GM23338 (cell line): Measurements from ENCODE around the gene LBX1. TPM values are rescaled to one million over a fixed set of nuclear protein-coding genes. Genes with fewer than 3 reads are reported as not detected.

ENCODE experiments used
- ATAC-seq: fragments of 200-7000 bp; cut with Tn5 transposase; 3 replicates; pipeline ENCODE4 v1.9.1; 2020
- DNase-seq: peaks from one replicate; pipeline ENCODE4 v3.0.0-alpha.2; 2015; ENCODE audit warnings: low spot score
- H2AFZ ChIP-seq: fragments of 200-600 bp; sonication (generic); 2 replicates; pipeline ENCODE4 v1.8.0; 2016; ENCODE audit warnings: antibody characterized with exemption, mild to moderate bottlenecking, moderate library complexity
- H3F3A ChIP-seq: fragments of 200-600 bp; sonication (generic); replicated peaks from 2 replicates; pipeline ENCODE4 v1.8.0; 2017; ENCODE audit warnings: antibody characterized with exemption, mixed run types, low read depth
- H3K27ac ChIP-seq: fragments of 200-600 bp; sonication (generic); 2 replicates; pipeline ENCODE4 v1.6.1; 2016; ENCODE audit warnings: low read depth
- H3K27me3 ChIP-seq: fragments of 200-600 bp; sonication (generic); 2 replicates; pipeline ENCODE4 v1.8.0; 2016; ENCODE audit warnings: mild to moderate bottlenecking, mixed run types, moderate library complexity; ENCODE audit not compliant: insufficient read depth
- H3K36me3 ChIP-seq: fragments of 200-600 bp; sonication (generic); 2 replicates; pipeline ENCODE4 v1.8.0; 2016; ENCODE audit warnings: mild to moderate bottlenecking; ENCODE audit not compliant: insufficient read depth
- H3K4me1 ChIP-seq: fragments of 200-600 bp; sonication (generic); 2 replicates; pipeline ENCODE4 v1.8.0; 2016; ENCODE audit warnings: mild to moderate bottlenecking, moderate library complexity; ENCODE audit not compliant: insufficient read depth
- H3K4me2 ChIP-seq: fragments of 200-600 bp; sonication (generic); 2 replicates; pipeline ENCODE4 v1.7.1; 2017; ENCODE audit warnings: mixed run types
- H3K4me3 ChIP-seq: fragments of 200-600 bp; sonication (generic); 2 replicates; pipeline ENCODE4 v1.6.1; 2016; ENCODE audit warnings: mixed run types
- H3K79me2 ChIP-seq: fragments of 200-600 bp; sonication (generic); replicated peaks from 2 replicates; pipeline ENCODE4 v1.8.0; 2017; ENCODE audit warnings: mild to moderate bottlenecking; ENCODE audit not compliant: insufficient read depth
- H3K9me2 ChIP-seq: fragments of 200-600 bp; sonication (generic); 2 replicates; pipeline ENCODE4 v1.8.0; 2017; ENCODE audit not compliant: insufficient read depth
- H4K20me1 ChIP-seq: fragments of 200-600 bp; sonication (generic); replicated peaks from 2 replicates; pipeline ENCODE4 v1.8.0; 2017; ENCODE audit warnings: mild to moderate bottlenecking; ENCODE audit not compliant: insufficient read depth
- H3K27ac Mint-ChIP-seq: 2 replicates; pipeline ENCODE4 v1.8.0; 2020; ENCODE audit warnings: inconsistent platforms, mild to moderate bottlenecking, moderate library complexity, mixed read lengths
- H3K27me3 Mint-ChIP-seq: 3 replicates; pipeline ENCODE4 v1.8.0; 2022; ENCODE audit warnings: low read depth, mild to moderate bottlenecking, moderate library complexity, mixed read lengths, inconsistent platforms; ENCODE audit not compliant: insufficient read depth, poor library complexity
- H3K36me3 Mint-ChIP-seq: 3 replicates; pipeline ENCODE4 v1.8.0; 2021; ENCODE audit warnings: low read depth, mild to moderate bottlenecking, inconsistent platforms, moderate library complexity, mixed read lengths
- H3K4me1 Mint-ChIP-seq: 3 replicates; pipeline ENCODE4 v1.8.0; 2020; ENCODE audit warnings: mild to moderate bottlenecking, inconsistent platforms, mixed read lengths
- H3K4me3 Mint-ChIP-seq: 3 replicates; pipeline ENCODE4 v1.8.0; 2021; ENCODE audit warnings: moderate library complexity, mild to moderate bottlenecking, inconsistent platforms, mixed read lengths
- H3K9me3 Mint-ChIP-seq: 3 replicates; pipeline ENCODE4 v1.8.0; 2020; ENCODE audit warnings: moderate library complexity, mild to moderate bottlenecking, inconsistent platforms, mixed read lengths
- EZH2 ChIP-seq: fragments of 200-600 bp; sonication (generic); IDR thresholded peaks from one replicate; pipeline ENCODE4 v1.8.0; 2017; ENCODE audit warnings: antibody characterized with exemption, mild to moderate bottlenecking, low read depth; ENCODE audit not compliant: unreplicated experiment
- EZH2phosphoT487 ChIP-seq: fragments of 200-600 bp; sonication (generic); IDR thresholded peaks from one replicate; pipeline ENCODE4 v1.8.1; 2018; ENCODE audit warnings: antibody characterized with exemption; ENCODE audit not compliant: unreplicated experiment
- JUNB ChIP-seq: IDR thresholded peaks from one replicate; pipeline ENCODE4 v1.6.1; 2016; ENCODE audit warnings: antibody characterized with exemption; ENCODE audit not compliant: unreplicated experiment
- NANOG ChIP-seq: IDR thresholded peaks from 2 replicates; pipeline ENCODE4 v1.6.1; 2016; ENCODE audit warnings: antibody characterized with exemption, borderline replicate concordance
- POLR2AphosphoS5 ChIP-seq: IDR thresholded peaks from 2 replicates; pipeline ENCODE4 v1.6.1; 2016; ENCODE audit warnings: antibody characterized with exemption, low read depth
- STAT1 ChIP-seq: IDR thresholded peaks from one replicate; pipeline ENCODE4 v1.6.1; 2016; ENCODE audit warnings: antibody characterized with exemption; ENCODE audit not compliant: unreplicated experiment
- polyA plus RNA-seq: library from polyadenylated mRNA; unstranded; fragments of >200 nt; fragmentation: Nextera tagmentation; extraction: Ambion mirVana; gene quantifications from 2 replicates; pipeline ENCODE4 v1.2.1, GENCODE V29; 2016
- total RNA-seq: library from RNA; depleted of rRNA; stranded (reverse); fragments of >200 nt; shearing (Covaris generic); gene quantifications from 2 replicates; pipeline ENCODE4 v1.2.3, GENCODE V29; 2014
- TF ChIP-seq, protein P1 (sequence below): IDR thresholded peaks from one replicate; pipeline ENCODE4 v1.6.1; 2018; ENCODE audit warnings: antibody characterized with exemption; ENCODE audit not compliant: unreplicated experiment
- TF ChIP-seq, protein P2 (sequence below): IDR thresholded peaks from 2 replicates; pipeline ENCODE4 v1.6.1; 2016; ENCODE audit warnings: antibody characterized with exemption

LBX1 gene
- total and polyA plus RNA-seq, 2 experiments from 2014 or later, result not detected

DNA sequence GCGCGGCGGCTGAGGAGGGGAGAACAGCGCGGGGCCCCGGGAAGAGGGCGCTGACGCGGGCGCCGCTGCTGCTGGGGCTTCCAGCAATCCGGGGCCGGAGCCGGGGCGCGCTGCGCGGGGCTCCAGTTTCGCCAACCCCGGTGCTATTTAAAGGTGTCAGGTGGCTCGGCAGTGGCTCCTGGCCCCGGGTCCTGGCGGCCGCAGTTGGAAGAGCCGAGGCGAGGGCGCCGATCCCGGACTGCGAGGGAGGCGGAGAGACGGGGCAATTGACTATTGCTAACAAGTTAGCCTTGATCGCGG lies 347 bp downstream of the LBX1 start:
- DNase-seq, result peak; percentile 71
- no peaks in the 10 kb centered on the region for H3K79me2 ChIP-seq

DNA sequence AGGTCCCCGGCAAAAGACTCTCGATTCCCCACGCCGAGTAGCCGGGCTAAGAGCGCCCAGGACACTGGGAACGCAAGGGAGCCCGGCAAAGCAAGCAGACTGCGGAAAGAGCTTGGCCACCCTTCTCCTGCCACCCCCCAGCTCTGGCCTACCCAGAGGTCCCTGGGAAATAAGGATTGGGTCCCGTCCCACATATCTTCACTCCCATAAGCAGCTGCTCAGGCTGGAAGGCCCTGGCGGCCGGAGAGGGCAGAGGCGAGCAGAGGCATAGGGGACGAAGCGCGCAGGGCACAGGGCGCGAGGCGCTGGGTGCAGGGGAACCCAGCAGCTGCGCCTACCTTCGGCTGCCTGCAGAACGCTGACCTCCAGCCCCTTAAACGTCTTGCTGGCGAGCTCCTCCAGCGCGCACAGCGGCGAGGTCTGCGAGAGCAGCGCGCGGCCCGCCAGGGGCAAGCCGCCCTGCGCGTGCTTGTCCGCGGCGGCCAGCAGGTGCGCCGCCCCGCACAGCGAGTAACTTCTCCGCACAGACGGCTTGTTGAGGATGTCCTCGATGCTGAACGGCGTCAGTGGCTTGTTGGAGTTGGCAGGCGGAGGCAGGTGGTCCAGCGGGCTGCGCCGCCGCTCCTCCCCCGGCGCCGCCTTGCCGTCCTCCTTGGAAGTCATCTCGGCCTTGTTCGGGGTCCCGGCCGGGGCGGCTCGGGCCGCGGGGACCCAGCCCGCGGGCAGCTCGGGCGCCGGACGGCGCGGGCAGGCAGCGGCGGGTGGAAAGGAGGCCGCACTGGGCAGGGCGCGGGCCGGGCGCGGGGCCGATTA lies 904 bp downstream of the LBX1 start:
- TF ChIP-seq, protein P1, sequence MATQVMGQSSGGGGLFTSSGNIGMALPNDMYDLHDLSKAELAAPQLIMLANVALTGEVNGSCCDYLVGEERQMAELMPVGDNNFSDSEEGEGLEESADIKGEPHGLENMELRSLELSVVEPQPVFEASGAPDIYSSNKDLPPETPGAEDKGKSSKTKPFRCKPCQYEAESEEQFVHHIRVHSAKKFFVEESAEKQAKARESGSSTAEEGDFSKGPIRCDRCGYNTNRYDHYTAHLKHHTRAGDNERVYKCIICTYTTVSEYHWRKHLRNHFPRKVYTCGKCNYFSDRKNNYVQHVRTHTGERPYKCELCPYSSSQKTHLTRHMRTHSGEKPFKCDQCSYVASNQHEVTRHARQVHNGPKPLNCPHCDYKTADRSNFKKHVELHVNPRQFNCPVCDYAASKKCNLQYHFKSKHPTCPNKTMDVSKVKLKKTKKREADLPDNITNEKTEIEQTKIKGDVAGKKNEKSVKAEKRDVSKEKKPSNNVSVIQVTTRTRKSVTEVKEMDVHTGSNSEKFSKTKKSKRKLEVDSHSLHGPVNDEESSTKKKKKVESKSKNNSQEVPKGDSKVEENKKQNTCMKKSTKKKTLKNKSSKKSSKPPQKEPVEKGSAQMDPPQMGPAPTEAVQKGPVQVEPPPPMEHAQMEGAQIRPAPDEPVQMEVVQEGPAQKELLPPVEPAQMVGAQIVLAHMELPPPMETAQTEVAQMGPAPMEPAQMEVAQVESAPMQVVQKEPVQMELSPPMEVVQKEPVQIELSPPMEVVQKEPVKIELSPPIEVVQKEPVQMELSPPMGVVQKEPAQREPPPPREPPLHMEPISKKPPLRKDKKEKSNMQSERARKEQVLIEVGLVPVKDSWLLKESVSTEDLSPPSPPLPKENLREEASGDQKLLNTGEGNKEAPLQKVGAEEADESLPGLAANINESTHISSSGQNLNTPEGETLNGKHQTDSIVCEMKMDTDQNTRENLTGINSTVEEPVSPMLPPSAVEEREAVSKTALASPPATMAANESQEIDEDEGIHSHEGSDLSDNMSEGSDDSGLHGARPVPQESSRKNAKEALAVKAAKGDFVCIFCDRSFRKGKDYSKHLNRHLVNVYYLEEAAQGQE, result no peak
- TF ChIP-seq EZH2 (peak; percentile 99), EZH2phosphoT487 (peak; percentile 99)
- TF ChIP-seq, protein P2, sequence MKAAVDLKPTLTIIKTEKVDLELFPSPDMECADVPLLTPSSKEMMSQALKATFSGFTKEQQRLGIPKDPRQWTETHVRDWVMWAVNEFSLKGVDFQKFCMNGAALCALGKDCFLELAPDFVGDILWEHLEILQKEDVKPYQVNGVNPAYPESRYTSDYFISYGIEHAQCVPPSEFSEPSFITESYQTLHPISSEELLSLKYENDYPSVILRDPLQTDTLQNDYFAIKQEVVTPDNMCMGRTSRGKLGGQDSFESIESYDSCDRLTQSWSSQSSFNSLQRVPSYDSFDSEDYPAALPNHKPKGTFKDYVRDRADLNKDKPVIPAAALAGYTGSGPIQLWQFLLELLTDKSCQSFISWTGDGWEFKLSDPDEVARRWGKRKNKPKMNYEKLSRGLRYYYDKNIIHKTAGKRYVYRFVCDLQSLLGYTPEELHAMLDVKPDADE, result no peak
- H3K27ac Mint-ChIP-seq, result no peak overlapping the region
- H3K9me2 ChIP-seq, result no peaks in the 10 kb centered on the region
- peaks cover 93% of the 10 kb centered on the region for H3K27me3 Mint-ChIP-seq
- no peak overlapping the region for H2AFZ ChIP-seq
- peak overlapping the region; percentile 40; the same call in 1 of the 3 replicates for H3K4me3 Mint-ChIP-seq
- peaks cover 46% of the 10 kb centered on the region for H3K4me1 Mint-ChIP-seq
- H4K20me1 ChIP-seq, result peaks cover 30% of the 10 kb centered on the region
- no peak overlapping the region for H3K27ac ChIP-seq
- H3K79me2 ChIP-seq, result no peaks in the 10 kb centered on the region
- H3K9me3 Mint-ChIP-seq, result peaks cover 21% of the 10 kb centered on the region
- ATAC-seq (peak; percentile 12), DNase-seq (peak; percentile 62)
- H3K27me3 ChIP-seq, result peaks cover 100% of the 10 kb centered on the region
- peaks cover 10% of the 10 kb centered on the region; the same call in 1 of the 2 replicates for H3F3A ChIP-seq
- H3K4me1 ChIP-seq, result peaks cover 32% of the 10 kb centered on the region
- H3K4me3 ChIP-seq, result no peak overlapping the region
- H3K36me3 Mint-ChIP-seq, result no peaks in the 10 kb centered on the region
- H3K36me3 ChIP-seq, result no peaks in the 10 kb centered on the region
- no peak overlapping the region for H3K4me2 ChIP-seq

More for the DNA sequence above, 347 bp downstream of the LBX1 start:
- Histone ChIP-seq H4K20me1 (peaks cover 30% of the 10 kb centered on the region), H3K27ac (no peak overlapping the region), H3K36me3 (no peaks in the 10 kb centered on the region), H3K4me2 (peak overlapping the region; percentile 71; the same call in 1 of the 2 replicates), H3K4me3 (no peak overlapping the region), H2AFZ (no peak overlapping the region), H3K27me3 (peaks cover 100% of the 10 kb centered on the region), H3K9me2 (no peaks in the 10 kb centered on the region), H3F3A (peaks cover 10% of the 10 kb centered on the region; the same call in 1 of the 2 replicates), H3K4me1 (peaks cover 32% of the 10 kb centered on the region)
- TF ChIP-seq NANOG (no peak), EZH2 (no peak), STAT1 (no peak), JUNB (no peak), POLR2AphosphoS5 (no peak)
- H3K27ac Mint-ChIP-seq, result no peak overlapping the region
- peaks cover 93% of the 10 kb centered on the region for H3K27me3 Mint-ChIP-seq
- H3K4me3 Mint-ChIP-seq, result peak overlapping the region; percentile 31; the same call in 2 of the 3 replicates
- peaks cover 17% of the 10 kb centered on the region for H3K9me3 Mint-ChIP-seq
- peak; percentile 2; the same call in 2 of the 3 replicates for ATAC-seq
- H3K4me1 Mint-ChIP-seq, result peaks cover 43% of the 10 kb centered on the region
- H3K36me3 Mint-ChIP-seq, result no peaks in the 10 kb centered on the region
